Suprapubic skin (tissue), 4 donors: Measurements from ENCODE around the gene INPP5A. TPM values are rescaled to one million over a fixed set of nuclear protein-coding genes. Genes with fewer than 3 reads are reported as not detected.

Experiments
- DNase-seq, 2 donors: peaks; one replicate each; pipeline ENCODE4 v3.0.0-alpha.2; 2019; ENCODE audit warnings: low spot score in 2 of 2
- H3K27ac ChIP-seq: fragments of 200-600 bp; sonication (generic); one replicate; pipeline ENCODE4 v1.5.1; 2019
- H3K27me3 ChIP-seq: fragments of 200-600 bp; sonication (generic); one replicate; pipeline ENCODE4 v1.5.1; 2019
- H3K36me3 ChIP-seq: fragments of 200-600 bp; sonication (generic); one replicate; pipeline ENCODE4 v1.5.1; 2019
- H3K4me1 ChIP-seq: fragments of 200-600 bp; sonication (generic); one replicate; pipeline ENCODE4 v1.5.1; 2019
- H3K4me3 ChIP-seq: fragments of 200-600 bp; sonication (generic); one replicate; pipeline ENCODE4 v1.5.1; 2019; ENCODE audit warnings: mild to moderate bottlenecking
- H3K9me3 ChIP-seq: fragments of 200-600 bp; sonication (generic); one replicate; pipeline ENCODE4 v1.5.1; 2019
- CTCF ChIP-seq, 2 donors: fragments of 200-600 bp in 1 of 2; fragments of 450-650 bp in 1 of 2; sonication (generic) in 1 of 2; IDR thresholded peaks; one replicate each; pipeline ENCODE4 v1.5.1; 2016 to 2019; ENCODE audit warnings: antibody characterized with exemption in 2 of 2, mild to moderate bottlenecking in 1 of 2, moderate library complexity in 1 of 2
- EP300 ChIP-seq: sonication (generic); formaldehyde crosslinking; IDR thresholded peaks from one replicate; pipeline ENCODE4 v1.6.1; 2017; ENCODE audit warnings: antibody characterized with exemption
- POLR2A ChIP-seq, 2 donors: fragments of 450-650 bp; IDR thresholded peaks; one replicate each; pipeline ENCODE4 v1.6.1; 2017; ENCODE audit warnings: antibody characterized with exemption in 2 of 2, mild to moderate bottlenecking in 2 of 2, moderate library complexity in 2 of 2
- POLR2AphosphoS5 ChIP-seq, 3 donors: sonication (generic); formaldehyde crosslinking; IDR thresholded peaks; one replicate each; pipeline ENCODE4 v1.6.1; 2017; ENCODE audit warnings: antibody characterized with exemption in 3 of 3
- WGBS: methylation state at CpG from one replicate; pipeline ENCODE4 v1.1.5; 2018; 5-methylcytosine and 5-hydroxymethylcytosine counted together
- total RNA-seq, 4 donors: library from RNA; depleted of rRNA; stranded (reverse); fragments of >200 nt; gene quantifications; one replicate each; pipeline ENCODE4 v1.1.0, GENCODE V29; 2016

Gene INPP5A
- total RNA-seq, 4 donors from 2014 or later = 28.1 to 39.1 (median 32.3) TPM

GRCh38 chr10:132707776-132708171, 170.2 kb downstream of the INPP5A start:
- H3K27me3 ChIP-seq = no peaks in the 10 kb centered on the region
- no peak overlapping the region for H3K4me3 ChIP-seq
- H3K4me1 ChIP-seq = no peaks in the 10 kb centered on the region
- peak; percentile 45 to 61 for DNase-seq
- no peak overlapping the region for H3K27ac ChIP-seq
- no peaks in the 10 kb centered on the region for H3K9me3 ChIP-seq
- 95% methylated on average over 7 of the region's 15 CpGs for WGBS
- TF ChIP-seq EP300 (no peak), POLR2AphosphoS5 (IDR thresholded peaks at IDR 0.05) (no peak), POLR2A (IDR thresholded peaks at IDR 0.05) (no peak), CTCF (IDR thresholded peaks at IDR 0.05) (no peak)
- peaks cover 51% of the 10 kb centered on the region for H3K36me3 ChIP-seq

GRCh38 chr10:132708441-132708840, 170.9 kb downstream of the INPP5A start:
- TF ChIP-seq POLR2A (IDR thresholded peaks at IDR 0.05) (no peak), CTCF (IDR thresholded peaks at IDR 0.05) (no peak), POLR2AphosphoS5 (IDR thresholded peaks at IDR 0.05) (no peak), EP300 (no peak)
- WGBS = 92% methylated on average over 15 of the region's 15 CpGs
- H3K36me3 ChIP-seq = peaks cover 50% of the 10 kb centered on the region

GRCh38 chr10:132708936-132709335, 171.3 kb downstream of the INPP5A start:
- peak; percentile 11 to 31 for DNase-seq
- Histone ChIP-seq H3K36me3 (peaks cover 55% of the 10 kb centered on the region), H3K4me3 (no peak overlapping the region), H3K27ac (no peak overlapping the region), H3K4me1 (no peaks in the 10 kb centered on the region), H3K27me3 (no peaks in the 10 kb centered on the region), H3K9me3 (no peaks in the 10 kb centered on the region)
- WGBS = 86% methylated on average over 2 of the region's 4 CpGs
- TF ChIP-seq POLR2AphosphoS5 (IDR thresholded peaks at IDR 0.05) (no peak), CTCF (IDR thresholded peaks at IDR 0.05) (no peak), EP300 (no peak), POLR2A (IDR thresholded peaks at IDR 0.05) (no peak)

More at GRCh38 chr10:132708441-132708840, 170.9 kb downstream of the INPP5A start:
- Histone ChIP-seq H3K27ac (no peak overlapping the region), H3K4me1 (no peaks in the 10 kb centered on the region), H3K4me3 (no peak overlapping the region), H3K27me3 (no peaks in the 10 kb centered on the region), H3K9me3 (no peaks in the 10 kb centered on the region)
- DNase-seq = peak; percentile 32 to 41

GRCh38 chr10:132709471-132709951, 171.9 kb downstream of the INPP5A start:
- peaks cover 61% of the 10 kb centered on the region for H3K36me3 ChIP-seq

More at GRCh38 chr10:132709471-132709951, 171.9 kb downstream of the INPP5A start:
- 93% methylated on average over 9 of the region's 13 CpGs for WGBS
- Histone ChIP-seq H3K27me3 (no peaks in the 10 kb centered on the region), H3K4me3 (no peak overlapping the region), H3K9me3 (no peaks in the 10 kb centered on the region), H3K27ac (no peak overlapping the region), H3K4me1 (no peaks in the 10 kb centered on the region)
- DNase-seq = peak; percentile 49 to 70
- no peak for TF ChIP-seq POLR2AphosphoS5 (IDR thresholded peaks at IDR 0.05)
- no peak for TF ChIP-seq POLR2A (IDR thresholded peaks at IDR 0.05)
- TF ChIP-seq CTCF (IDR thresholded peaks at IDR 0.05) = no peak
- TF ChIP-seq EP300 = no peak
